GM12878 (cell line): ENCODE data around the gene REXO2. TPM values are rescaled to one million over a fixed set of nuclear protein-coding genes. Genes with fewer than 3 reads are reported as not detected.

ENCODE experiments used
- ATF3 ChIP-seq: IDR thresholded peaks from 2 replicates; pipeline ENCODE4 v1.6.1; 2011; ENCODE audit warnings: low read depth, mild to moderate bottlenecking, low read length, moderate library complexity, borderline replicate concordance; ENCODE audit errors: extremely low read depth
- BMI1 ChIP-seq: fragments of 450-650 bp; IDR thresholded peaks from 2 replicates; pipeline ENCODE4 v1.6.1; 2016; ENCODE audit warnings: mild to moderate bottlenecking, moderate library complexity, borderline replicate concordance
- CBFB ChIP-seq: IDR thresholded peaks from 2 replicates; pipeline ENCODE4 v1.6.1; 2016; ENCODE audit warnings: antibody characterized with exemption, low read depth
- CBX5 ChIP-seq: sonication (generic); IDR thresholded peaks from 2 replicates; pipeline ENCODE4 v1.6.1; 2016; ENCODE audit warnings: low read depth, moderate library complexity, mild to moderate bottlenecking, inconsistent platforms
- CTCF ChIP-seq, 3 experiments: IDR thresholded peaks in 2 of 3; conservative IDR thresholded peaks in 1 of 3; 2 replicates each; pipeline ENCODE4 v1.5.1; 2011; ENCODE audit warnings: low read depth in 3 of 3, low read length in 3 of 3, mild to moderate bottlenecking in 3 of 3, control low read depth in 2 of 3, moderate library complexity in 2 of 3, inconsistent platforms in 1 of 3, mixed read lengths in 1 of 3; ENCODE audit not compliant: control insufficient read depth in 2 of 3, insufficient read depth in 1 of 3; ENCODE audit errors: extremely low read depth in 1 of 3
- DPF2 ChIP-seq: fragments of 450-650 bp; IDR thresholded peaks from 2 replicates; pipeline ENCODE4 v1.6.1; 2017; ENCODE audit warnings: mild to moderate bottlenecking
- EGR1 ChIP-seq, 2 experiments: IDR thresholded peaks; 1 replicate in 1 of 2; 2 replicates in 1 of 2; pipeline ENCODE4 v1.6.1; 2011 to 2012; ENCODE audit warnings: low read depth in 2 of 2, low read length in 2 of 2, borderline replicate concordance in 1 of 2, mild to moderate bottlenecking in 1 of 2, moderate library complexity in 1 of 2
- ESRRA ChIP-seq: IDR thresholded peaks from 2 replicates; pipeline ENCODE4 v1.6.1; 2012; ENCODE audit warnings: mild to moderate bottlenecking, low read length, improper control_type of control experiment
- ETV6 ChIP-seq, 2 experiments: fragments of 450-650 bp in 1 of 2; IDR thresholded peaks in 1 of 2; conservative IDR thresholded peaks in 1 of 2; 2 replicates each; pipeline ENCODE4 v1.6.1; 2014; ENCODE audit warnings: antibody characterized with exemption in 1 of 2, borderline replicate concordance in 1 of 2, low read depth in 1 of 2, mild to moderate bottlenecking in 1 of 2, moderate library complexity in 1 of 2
- GATAD2B ChIP-seq: fragments of 450-650 bp; conservative IDR thresholded peaks from 2 replicates; pipeline ENCODE4 v1.6.1; 2017; ENCODE audit warnings: low read depth, mild to moderate bottlenecking, moderate library complexity
- HDAC6 ChIP-seq: fragments of 200-600 bp; sonication (generic); IDR thresholded peaks from one replicate; pipeline ENCODE4 v1.8.0; 2017; ENCODE audit warnings: antibody characterized with exemption; ENCODE audit not compliant: unreplicated experiment
- IRF3 ChIP-seq: fragments of 450-650 bp; IDR thresholded peaks from 2 replicates; pipeline ENCODE4 v1.6.1; 2014; ENCODE audit warnings: mild to moderate bottlenecking
- IRF4 ChIP-seq: IDR thresholded peaks from 2 replicates; pipeline ENCODE4 v1.6.1; 2011; ENCODE audit warnings: low read depth, low read length
- JUND ChIP-seq: IDR thresholded peaks from 2 replicates; pipeline ENCODE4 v1.6.1; 2012; ENCODE audit warnings: low read depth, mild to moderate bottlenecking, low read length, improper control_type of control experiment, moderate library complexity
- LARP7 ChIP-seq: fragments of 450-650 bp; IDR thresholded peaks from 2 replicates; pipeline ENCODE4 v1.6.1; 2017; ENCODE audit warnings: mild to moderate bottlenecking
- NR2C2 ChIP-seq: IDR thresholded peaks from 2 replicates; pipeline ENCODE4 v1.6.1; 2011; ENCODE audit warnings: borderline replicate concordance, low read depth; ENCODE audit not compliant: control insufficient read depth, insufficient read length
- PAX5 ChIP-seq: IDR thresholded peaks from 2 replicates; pipeline ENCODE4 v1.6.1; 2011; ENCODE audit warnings: low read depth, low read length, borderline replicate concordance
- POLR2A ChIP-seq: IDR thresholded peaks from 2 replicates; pipeline ENCODE4 v1.6.1; 2011; ENCODE audit warnings: low read depth, mild to moderate bottlenecking, low read length
- RAD51 ChIP-seq: fragments of 450-650 bp; IDR thresholded peaks from 2 replicates; pipeline ENCODE4 v1.6.1; 2016; ENCODE audit warnings: moderate library complexity, mild to moderate bottlenecking, inconsistent platforms
- SIN3A ChIP-seq: IDR thresholded peaks from 2 replicates; pipeline ENCODE4 v1.6.1; 2012; ENCODE audit warnings: low read depth, low read length, improper control_type of control experiment
- SMAD1 ChIP-seq: fragments of 450-650 bp; IDR thresholded peaks from 2 replicates; pipeline ENCODE4 v1.6.1; 2018; ENCODE audit warnings: mild to moderate bottlenecking, low read depth; ENCODE audit not compliant: partially characterized antibody
- SMC3 ChIP-seq: IDR thresholded peaks from 2 replicates; pipeline ENCODE4 v1.6.1; 2011; ENCODE audit warnings: low read length, improper control_type of control experiment, borderline replicate concordance
- STAT1 ChIP-seq: fragments of 450-650 bp; conservative IDR thresholded peaks from 2 replicates; pipeline ENCODE4 v1.6.1; 2014; ENCODE audit warnings: antibody characterized with exemption, mild to moderate bottlenecking
- SUPT20H ChIP-seq: IDR thresholded peaks from 2 replicates; pipeline ENCODE4 v1.6.1; 2011; ENCODE audit warnings: low read depth, mild to moderate bottlenecking, low read length, moderate library complexity, borderline replicate concordance; ENCODE audit not compliant: control insufficient read depth
- USF2 ChIP-seq: IDR thresholded peaks from 2 replicates; pipeline ENCODE4 v1.6.1; 2011; ENCODE audit warnings: low read depth, low read length, improper control_type of control experiment, borderline replicate concordance
- YBX1 ChIP-seq: fragments of 450-650 bp; IDR thresholded peaks from 2 replicates; pipeline ENCODE4 v1.6.1; 2016; ENCODE audit warnings: antibody characterized with exemption
- ZZZ3 ChIP-seq: IDR thresholded peaks from 2 replicates; pipeline ENCODE4 v1.6.1; 2011; ENCODE audit warnings: low read depth; ENCODE audit not compliant: control insufficient read depth, insufficient read length
- polyA plus RNA-seq, 11 experiments: library from polyadenylated mRNA; depleted of rRNA in 4 of 11; unstranded in 6 of 11; stranded (reverse) in 5 of 11; fragments of >200 nt; fragmentation: Nextera tagmentation in 4 of 11; fragmentation: Illumina TruSeq in 1 of 11; extraction: Ambion mirVana in 4 of 11; extraction: Trizol in 1 of 11; gene quantifications; 1 replicate in 1 of 11; 2 replicates in 10 of 11; pipeline versions ENCODE4 v1.2.1 to v1.2.3, GENCODE V29; 2011 to 2016; ENCODE audit warnings: inconsistent platforms in 2 of 11, missing spikeins in 2 of 11, low read depth in 1 of 11
- total RNA-seq, 4 experiments: library from RNA; depleted of rRNA in 3 of 4; stranded (reverse); fragments of >200 nt in 3 of 4; fragmentation: Illumina TruSeq in 1 of 4; extraction: Trizol in 1 of 4; gene quantifications; 2 replicates each; pipeline versions ENCODE4 v1.2.1 to v1.2.3, GENCODE V29; 2013 to 2021

REXO2 gene
- total and polyA plus RNA-seq, 10 of the 15 experiments (the other 5 are each of a cell fraction or from before 2014, with no cell fraction given) = 3.3 to 12.5 (median 5.3) TPM

- TF ChIP-seq PAX5 = peak; percentile 25; the same call in 1 of the 2 replicates
- TF ChIP-seq CBFB = peak; percentile 64; the same call in 1 of the 2 replicates
- no peak for TF ChIP-seq JUND
- TF ChIP-seq IRF4 = no peak
- TF ChIP-seq STAT1 = no peak; the same call in 1 of the 2 replicates
- 0 out of 2 replicates have a peak, but pooled peaks have one; percentile 20 for TF ChIP-seq DPF2
- 0 out of 2 replicates have a peak, but pooled peaks have one; percentile 58 for TF ChIP-seq LARP7
- no peak for TF ChIP-seq SUPT20H
- TF ChIP-seq YBX1 = no peak
- TF ChIP-seq NR2C2 = no peak
- no peak for TF ChIP-seq EGR1 (IDR thresholded peaks at IDR 0.05; ENCODE audit: borderline replicate concordance in 1 of 2, low read depth in 2 of 2, low read length in 2 of 2)
- no peak for TF ChIP-seq ETV6 (conservative IDR thresholded peaks at IDR 0.05 in 1 of 2, IDR thresholded peaks at IDR 0.05 in 1 of 2; ENCODE audit: borderline replicate concordance in 1 of 2, low read depth in 1 of 2)
- no peak for TF ChIP-seq SIN3A
- no peak for TF ChIP-seq ATF3
- TF ChIP-seq USF2 = peak; percentile 26; the same call in 1 of the 2 replicates
- TF ChIP-seq HDAC6 = peak; percentile 33
- no peak for TF ChIP-seq ESRRA
- TF ChIP-seq CTCF (IDR thresholded peaks at IDR 0.05 in 2 of 3, conservative IDR thresholded peaks at IDR 0.05 in 1 of 3; ENCODE audit: control insufficient read depth in 2 of 3, extremely low read depth in 1 of 3, insufficient read depth in 1 of 3, low read depth in 3 of 3, low read length in 3 of 3) = peak in 2 of 3 experiments; percentile 18 to 40; a peak in 2 of 6 replicates
- TF ChIP-seq SMC3 = no peak
- no peak for TF ChIP-seq ZZZ3
- no peak for TF ChIP-seq GATAD2B
- no peak for TF ChIP-seq CBX5
- TF ChIP-seq SMAD1 = no peak
- peak; percentile 76 for TF ChIP-seq POLR2A
- TF ChIP-seq BMI1 = no peak
- no peak for TF ChIP-seq IRF3
- TF ChIP-seq RAD51 = peak; percentile 75
These were observed at the start of gene REXO2 (continued) for GRCh38 chr11:114439229-114440120.
